Endothelial cell of hepatic sinusoid (primary cell): ENCODE results near the gene DCST1.

ENCODE experiments used
- in situ Hi-C: cut with HindIII; loops from 2 replicates; pipeline ENCODE4 v1.10.0; 2017; ENCODE audit warnings: low sequenced_read_pairs

DCST1 gene

DNA sequence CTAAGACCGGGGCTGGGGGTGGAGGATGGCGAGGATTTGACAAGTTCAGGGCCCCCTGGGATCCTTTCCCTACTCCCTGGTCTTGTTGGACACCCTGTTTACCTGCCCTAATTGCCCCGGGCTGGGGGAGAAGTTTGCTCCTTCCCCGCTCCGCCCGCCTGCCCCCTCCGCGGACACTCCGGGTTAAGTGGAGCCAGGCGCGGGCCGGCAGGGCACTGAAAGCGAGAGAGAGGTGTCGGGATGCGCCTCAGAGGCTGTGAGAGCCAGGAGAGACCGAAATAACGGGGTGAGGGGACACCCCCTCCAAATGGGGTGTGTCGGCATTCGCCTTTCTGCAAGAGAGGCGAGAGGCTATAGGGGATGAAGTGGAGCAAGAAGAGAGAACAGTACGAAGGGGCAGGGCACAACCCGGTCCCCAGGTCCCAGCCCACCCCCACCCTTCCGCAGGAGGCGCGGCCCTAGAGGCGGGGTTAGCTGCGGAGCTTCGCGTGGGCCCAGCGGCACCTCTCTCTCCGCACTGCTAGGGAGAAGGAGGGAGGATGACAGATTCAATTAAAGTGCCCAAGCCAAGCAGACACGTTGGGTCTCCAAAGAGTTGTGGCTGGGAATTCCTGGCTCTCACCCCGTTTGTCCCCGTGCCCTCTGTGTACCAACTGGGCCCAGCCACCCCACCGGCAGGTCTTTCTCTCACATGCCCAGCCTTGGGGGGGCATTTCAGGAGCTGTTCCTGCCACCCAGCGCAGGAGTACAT lies 48.9 kb downstream of the DCST1 start:
- in situ Hi-C loops, result no loop called here

DNA sequence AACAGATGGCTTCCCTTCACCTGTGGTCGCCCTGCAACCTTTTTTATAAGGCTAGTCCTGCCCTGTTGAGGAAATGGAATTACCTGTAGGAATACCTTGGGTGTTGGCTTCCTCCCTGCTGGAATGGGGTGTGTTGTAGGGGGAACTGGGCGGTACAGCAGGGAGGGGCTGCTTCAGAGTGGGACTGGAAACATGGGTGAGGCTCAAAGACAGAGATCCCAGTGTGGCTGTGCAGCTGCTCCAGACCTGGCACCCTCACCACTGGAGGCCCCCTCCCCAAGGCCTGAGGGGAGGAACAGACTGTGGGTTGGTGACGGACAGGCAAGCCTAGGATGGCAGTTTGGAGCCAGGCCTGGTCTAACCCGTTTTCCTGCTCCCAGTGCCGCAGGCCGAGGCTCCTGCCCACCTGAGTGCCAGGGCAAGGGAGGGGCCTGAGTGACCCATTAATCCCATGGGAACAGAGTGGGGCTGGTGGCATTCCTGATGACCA lies 49.5 kb downstream of the DCST1 start:
- in situ Hi-C loops, result no loop called here

GRCh38 chr1:155083865-155084721 lies 50.5 kb downstream of the DCST1 start:
- in situ Hi-C loops, result no loop called here

GRCh38 chr1:155084722-155085503 lies 51.3 kb downstream of the DCST1 start:
- in situ Hi-C loops, result no loop called here

DNA sequence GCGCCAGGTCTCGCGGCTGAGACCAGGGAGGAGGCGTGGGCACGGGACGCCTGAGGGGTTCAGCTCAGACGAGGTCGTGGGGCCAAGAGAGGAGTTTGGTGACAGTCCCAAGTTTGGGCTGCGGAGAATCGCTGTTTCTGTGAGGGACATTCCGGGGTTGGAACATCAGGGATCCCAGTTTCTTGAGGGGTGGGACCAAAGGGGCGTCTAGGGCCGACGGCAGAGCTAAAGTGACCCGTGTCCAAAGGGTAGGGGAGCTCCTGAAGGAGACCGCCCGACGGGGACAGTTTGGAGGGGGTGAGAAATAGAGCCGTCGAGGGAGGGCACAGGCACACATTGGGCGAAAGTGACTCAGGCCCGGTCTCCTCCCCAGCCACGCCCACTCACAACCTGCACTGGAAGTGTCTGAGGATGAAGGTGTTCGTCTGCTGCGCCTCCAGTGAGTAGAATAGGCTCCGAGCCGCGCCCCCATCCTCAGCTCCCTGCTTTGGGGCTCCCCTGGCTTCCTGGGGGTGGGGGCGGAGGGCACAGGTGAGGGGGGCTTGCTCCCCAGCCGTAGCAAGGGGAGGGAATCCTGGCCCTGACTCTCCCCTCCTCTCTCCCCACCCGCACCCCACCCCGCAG lies 52.0 kb downstream of the DCST1 start:
- in situ Hi-C loops, result no loop called here

- in situ Hi-C loops, result no loop called here
Observed at GRCh38 chr1:155086128-155086741, 52.6 kb downstream of the DCST1 start.

GRCh38 chr1:155086856-155087535 lies 53.4 kb downstream of the DCST1 start:
- in situ Hi-C loops, result no loop called here

GRCh38 chr1:155091071-155092051 lies 57.7 kb downstream of the DCST1 start:
- in situ Hi-C loops, result no loop called here

- in situ Hi-C loops, result no loop called here
Observed at GRCh38 chr1:155092131-155092530, 58.5 kb downstream of the DCST1 start.

DNA sequence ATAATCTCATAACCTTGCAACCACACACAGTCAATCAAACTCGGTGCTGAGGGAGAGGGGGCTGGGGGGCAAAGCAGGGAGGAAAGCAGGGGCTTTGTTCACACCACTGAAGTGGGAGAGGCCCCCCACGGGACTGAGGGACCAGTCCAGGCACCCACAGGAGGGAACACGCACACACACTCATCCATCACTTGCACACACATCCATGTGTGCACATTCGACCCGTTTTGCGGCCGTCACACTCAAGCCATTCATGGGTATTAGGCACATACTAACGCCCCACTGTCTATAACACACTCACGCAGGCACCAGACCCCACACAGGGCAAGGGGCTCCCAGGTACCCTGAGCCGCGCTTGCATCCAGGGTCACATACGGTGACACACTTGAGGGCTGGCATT lies 59.0 kb downstream of the DCST1 start:
- in situ Hi-C loops, result no loop called here

DNA sequence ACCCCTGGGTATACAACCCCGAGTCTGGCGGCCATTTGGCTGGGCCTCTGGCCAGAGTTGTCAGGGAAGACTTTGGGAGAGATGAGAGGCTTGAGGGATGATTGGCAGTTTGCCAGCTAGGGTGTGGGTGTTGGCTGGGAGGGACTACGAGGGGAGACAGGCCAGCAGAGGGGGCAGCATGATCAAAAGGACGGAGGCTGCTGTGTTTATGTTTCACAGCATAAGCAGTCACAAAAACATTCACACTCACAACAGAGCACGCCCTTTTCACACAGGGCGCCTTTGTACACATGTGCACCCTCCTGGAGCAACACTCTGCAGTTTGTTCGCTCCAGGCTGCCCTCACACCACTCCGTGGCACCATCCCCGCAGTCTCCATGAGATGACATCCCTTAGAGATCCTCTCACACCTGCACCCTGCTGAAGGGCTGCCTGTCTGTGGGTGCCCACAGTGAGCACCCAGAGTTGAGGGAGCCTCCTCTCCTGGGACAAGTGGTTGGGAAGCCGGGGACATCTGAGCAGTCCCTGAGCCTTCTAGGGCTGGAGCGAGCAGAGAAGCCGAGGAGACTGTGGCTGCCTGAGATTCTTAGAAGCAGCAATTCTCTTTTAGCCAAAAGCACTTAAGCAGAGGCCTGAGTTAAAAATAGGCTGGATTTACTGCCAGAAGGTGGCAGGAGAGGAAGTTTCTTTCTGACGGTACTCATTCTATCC lies 60.4 kb downstream of the DCST1 start:
- in situ Hi-C loops, result no loop called here

- in situ Hi-C loops, result no loop called here
Observed at GRCh38 chr1:155094622-155094948, 61.0 kb downstream of the DCST1 start.

- in situ Hi-C loops, result loop anchor here (5.0 kb wide), 1 partner anchor 68 kb away; no protein-coding TSS in a partner anchor
Observed at GRCh38 chr1:155099331-155099730, 65.7 kb downstream of the DCST1 start.
